Measurements from ENCODE around the gene ADSS1. TPM values are rescaled to one million over a fixed set of nuclear protein-coding genes. Genes with fewer than 3 reads are reported as not detected.
A peak's percentile ranks its signal among the peaks of the same experiment; 100 is the strongest.
"Not testable (repeated sequence)": the region's sequence is repeated elsewhere in the genome, so short reads cannot be mapped to it uniquely, and the experiment has no call there.

Gene ADSS1
- total RNA-seq, 1 donor from 2014 or later = 16.9 TPM

GRCh38 chr14:104717646-104718045, 6.4 kb upstream of the ADSS1 start:
- no peak for DNase-seq

- DNase-seq = no peak
Measured at GRCh38 chr14:104718147-104718546, 5.9 kb upstream of the ADSS1 start.

- DNase-seq = no peak
Measured at GRCh38 chr14:104718871-104719270, 5.2 kb upstream of the ADSS1 start.

DNA sequence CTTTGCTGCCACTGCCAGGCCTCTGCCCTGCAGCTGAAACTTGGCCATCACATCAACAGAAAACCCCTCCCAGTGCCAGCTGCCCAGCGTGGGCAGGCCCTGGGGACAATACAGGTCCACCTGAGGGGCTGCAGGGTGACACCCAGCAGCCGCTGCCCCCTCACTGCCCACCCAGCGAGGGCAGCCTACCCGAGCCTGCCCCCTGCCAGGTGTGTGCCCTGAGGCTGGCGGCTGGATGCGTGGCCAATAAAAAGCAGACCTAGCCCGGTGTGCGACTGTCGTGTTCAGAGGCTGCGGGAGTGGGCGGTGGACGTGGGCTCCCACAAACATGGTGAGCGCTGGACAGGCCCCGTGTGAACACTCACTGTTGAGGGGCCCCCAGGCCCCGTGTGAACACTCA, 4.7 kb upstream of the ADSS1 start:
- DNase-seq = no peak

- no peak for DNase-seq
Measured at GRCh38 chr14:104721505-104722431, 2.3 kb upstream of the ADSS1 start.

DNA sequence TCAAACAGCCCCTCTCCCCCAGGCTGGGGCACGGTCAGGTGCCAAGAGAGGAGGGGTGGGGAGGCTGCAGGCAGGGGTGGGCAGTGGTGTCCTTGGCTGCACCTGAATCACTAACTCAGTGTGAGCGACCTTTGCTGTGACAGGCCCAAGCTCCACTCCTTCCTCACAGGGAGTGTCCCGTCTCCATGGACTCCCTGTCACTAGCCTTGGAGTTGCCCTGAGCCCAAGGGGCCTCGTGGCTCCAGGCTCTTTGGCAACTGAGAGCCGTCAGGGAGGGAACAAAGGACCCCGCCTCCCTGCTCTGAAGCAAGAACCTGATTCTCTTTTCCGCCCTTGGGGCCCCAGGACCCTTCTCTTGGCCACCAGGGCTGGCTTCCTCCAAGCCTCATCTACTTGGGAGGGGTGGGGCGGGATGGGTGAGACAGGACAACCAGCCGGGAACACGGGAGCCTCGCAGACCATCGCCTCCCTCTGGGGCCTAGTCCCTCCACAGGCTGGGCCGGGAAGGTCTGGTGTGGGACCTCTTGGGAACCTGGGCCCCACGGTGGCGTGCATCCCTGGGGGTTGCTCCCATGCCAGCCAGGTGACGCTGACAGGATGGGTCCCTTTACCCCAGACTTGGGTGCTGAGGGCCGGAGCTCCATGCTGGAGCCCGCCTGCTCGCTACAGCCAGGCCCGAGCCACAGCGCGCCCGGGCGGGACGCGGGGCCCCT, 935 bp upstream of the ADSS1 start:
- DNase-seq = no peak

DNA sequence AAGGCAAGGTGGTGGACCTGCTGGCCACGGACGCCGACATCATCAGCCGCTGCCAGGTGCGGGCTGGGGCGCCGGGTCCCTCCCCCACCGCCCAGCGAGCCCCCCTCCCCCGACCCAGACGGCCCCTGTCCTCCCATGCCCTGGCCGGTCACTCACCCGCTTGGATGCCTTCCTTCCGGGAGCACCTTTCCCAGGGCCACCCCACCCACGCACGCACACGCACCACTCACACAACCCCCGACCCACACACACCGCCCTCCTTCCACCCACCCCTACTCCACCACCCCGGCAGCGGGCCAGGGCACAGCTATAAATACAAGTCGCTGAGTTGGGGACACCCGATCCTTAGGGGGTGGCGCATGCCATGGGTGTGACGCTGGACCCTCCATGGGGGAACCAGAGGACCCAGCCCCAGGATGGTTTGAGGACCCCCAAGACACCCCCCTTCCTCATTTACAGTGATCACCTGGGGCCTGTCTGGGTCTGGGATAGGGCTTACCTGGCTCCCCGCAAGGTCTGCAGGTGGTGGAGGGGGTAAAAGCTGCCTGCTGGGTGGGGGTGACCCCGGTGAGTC, 465 bp downstream of the ADSS1 start:
- no peak for DNase-seq

GRCh38 chr14:104724981-104725771, 1.1 kb downstream of the ADSS1 start:
- DNase-seq = peak; percentile 25

- DNase-seq = no peak
Measured at GRCh38 chr14:104725772-104726548, 1.9 kb downstream of the ADSS1 start.

- no peak for DNase-seq
Measured at GRCh38 chr14:104726600-104727451, 2.8 kb downstream of the ADSS1 start.

DNA sequence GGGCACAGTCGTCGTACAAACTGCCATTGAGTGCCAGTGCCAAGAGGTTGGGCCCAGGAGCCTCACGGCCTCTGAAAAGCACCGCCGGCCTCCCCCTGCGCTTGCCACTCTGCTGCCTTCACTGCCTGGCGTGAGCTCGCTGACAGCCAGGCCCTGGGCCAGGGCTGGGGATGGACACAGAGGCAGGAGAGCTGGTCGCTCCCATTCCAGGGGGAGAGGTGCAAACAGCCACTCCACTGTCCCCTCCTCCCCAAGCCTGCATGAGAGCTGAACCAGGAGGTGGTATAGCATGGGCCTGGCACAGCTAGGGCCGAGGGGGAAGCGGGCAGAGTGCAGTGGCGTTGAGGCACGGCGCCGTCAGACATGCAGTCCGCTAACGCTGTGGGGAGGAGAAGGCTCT, 4.6 kb downstream of the ADSS1 start:
- no peak for DNase-seq

GRCh38 chr14:104729176-104729834, 5.3 kb downstream of the ADSS1 start:
- not testable (repeated sequence) for DNase-seq

GRCh38 chr14:104729835-104730181, 5.8 kb downstream of the ADSS1 start:
- no peak for DNase-seq

GRCh38 chr14:104730487-104730886, 6.5 kb downstream of the ADSS1 start:
- DNase-seq = no peak

- DNase-seq = no peak
Measured at GRCh38 chr14:104731320-104732294, 7.6 kb downstream of the ADSS1 start.

- no peak for DNase-seq
Measured at GRCh38 chr14:104732355-104732804, 8.4 kb downstream of the ADSS1 start.

DNA sequence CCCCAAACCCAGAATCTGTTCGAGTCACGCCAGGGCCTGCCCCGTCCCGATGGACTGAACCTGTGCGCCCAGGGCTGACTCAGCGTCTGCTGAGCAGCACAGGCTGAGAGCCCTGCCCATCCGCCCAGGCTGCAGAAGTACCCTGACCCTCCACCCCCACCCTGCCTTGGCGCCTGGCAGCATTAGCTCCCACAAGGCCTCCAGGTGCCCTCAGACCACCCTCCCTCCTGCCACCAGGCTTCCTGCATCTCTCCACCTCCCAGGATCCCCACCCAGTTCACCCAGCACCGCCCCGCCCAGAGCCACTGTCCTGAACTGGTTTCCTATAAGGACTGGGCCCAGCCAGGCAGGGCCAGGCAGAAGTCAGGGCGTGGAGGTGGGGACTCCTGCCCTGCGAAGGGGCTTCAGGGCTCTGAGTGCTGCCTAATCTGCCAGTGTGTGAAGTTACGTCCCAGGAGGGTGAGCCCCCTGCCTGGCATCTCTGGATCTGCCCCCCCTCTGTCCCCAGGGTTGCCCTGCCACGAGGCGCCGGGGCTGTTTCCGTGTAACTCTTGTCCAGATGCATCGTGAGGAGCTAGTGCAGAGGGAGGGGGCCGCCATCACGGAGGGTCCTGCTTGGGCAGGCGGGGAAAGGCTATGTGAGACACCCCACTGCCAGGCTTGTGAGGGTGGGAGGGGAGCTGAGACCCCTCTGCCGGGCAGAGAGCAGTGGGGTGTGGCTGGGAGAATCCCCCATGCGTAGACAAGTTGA, 9.1 kb downstream of the ADSS1 start:
- DNase-seq = no peak

DNA sequence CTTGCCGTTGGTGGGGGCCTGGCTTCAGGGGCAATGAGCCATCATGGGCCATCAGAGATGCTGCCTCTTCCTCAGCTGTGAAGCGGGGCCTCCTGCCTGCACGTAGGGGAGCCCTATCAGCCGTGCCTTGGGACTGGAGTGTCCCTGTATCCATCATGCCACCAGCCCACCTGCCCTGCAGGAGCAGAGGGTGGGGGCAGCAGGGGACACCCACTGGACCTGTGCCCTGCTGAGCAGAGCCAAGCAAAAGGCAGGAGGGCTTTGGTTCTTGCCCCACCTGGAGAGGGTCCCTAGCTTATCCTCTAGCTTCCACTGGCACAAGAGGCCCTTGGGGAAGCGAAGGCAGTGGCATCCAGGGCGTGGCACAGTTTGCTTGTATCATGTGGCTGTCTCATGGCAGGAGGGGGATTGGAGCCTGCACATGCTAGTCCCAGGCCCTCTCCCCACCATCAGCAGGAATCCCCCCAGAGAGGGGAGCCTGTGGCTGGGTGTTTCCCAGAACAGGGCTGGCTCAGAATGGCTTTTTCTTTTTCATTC, 10.1 kb downstream of the ADSS1 start:
- no peak for DNase-seq
